GM18858 (cell line): ENCODE results near the gene B4GALT2.

Experiments
- ATAC-seq: cut with Tn5 transposase; IDR thresholded peaks from one replicate; pipeline ENCODE4 v1.9.1; 2021; ENCODE audit not compliant: unreplicated experiment

B4GALT2 gene

DNA sequence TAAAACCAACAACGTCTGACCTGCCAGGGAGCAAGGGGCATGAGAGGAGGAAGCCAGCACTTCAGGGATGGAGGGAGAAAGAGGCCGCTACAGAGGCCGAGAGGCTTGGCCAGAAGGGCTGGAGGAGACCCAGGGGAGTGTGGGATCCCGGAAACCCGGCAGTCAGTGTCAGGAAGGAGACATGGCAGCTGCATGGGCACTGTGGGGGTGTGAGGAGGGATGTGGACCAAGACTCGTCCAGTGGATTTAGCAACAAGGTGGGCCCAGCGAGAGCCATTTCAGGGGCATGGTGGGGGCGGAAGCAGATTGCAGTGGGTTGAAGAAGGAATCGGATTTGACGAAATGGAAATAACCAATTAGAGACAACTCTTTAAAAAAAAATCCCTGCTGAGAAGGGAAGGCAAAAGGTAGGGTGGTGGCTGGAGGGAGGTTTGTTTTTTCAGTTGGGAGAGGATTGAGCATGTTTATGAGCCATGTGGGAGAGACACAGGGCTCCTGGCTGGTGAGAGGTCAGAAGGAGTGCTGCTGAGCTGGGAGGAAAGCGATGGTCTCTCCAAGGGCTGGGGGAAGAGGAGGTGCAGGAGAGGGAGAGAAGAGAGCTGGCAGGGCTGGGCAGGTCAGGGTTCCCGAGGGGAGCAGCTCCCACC lies 4.4 kb downstream of the B4GALT2 start:
- ATAC-seq = no peak

DNA sequence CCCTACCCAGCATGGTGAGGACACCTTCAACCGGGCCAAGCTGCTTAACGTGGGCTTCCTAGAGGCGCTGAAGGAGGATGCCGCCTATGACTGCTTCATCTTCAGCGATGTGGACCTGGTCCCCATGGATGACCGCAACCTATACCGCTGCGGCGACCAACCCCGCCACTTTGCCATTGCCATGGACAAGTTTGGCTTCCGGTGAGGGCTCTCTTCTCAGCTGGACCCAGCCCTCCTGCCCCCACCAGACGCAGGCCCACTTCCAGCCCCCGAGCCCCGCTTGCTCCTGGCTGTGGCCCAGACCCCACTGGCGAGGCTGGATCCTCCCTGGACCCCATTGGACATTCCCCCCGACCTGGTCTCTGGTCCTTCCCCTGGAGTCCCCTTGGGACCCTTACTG lies 5.8 kb downstream of the B4GALT2 start:
- ATAC-seq = no peak

DNA sequence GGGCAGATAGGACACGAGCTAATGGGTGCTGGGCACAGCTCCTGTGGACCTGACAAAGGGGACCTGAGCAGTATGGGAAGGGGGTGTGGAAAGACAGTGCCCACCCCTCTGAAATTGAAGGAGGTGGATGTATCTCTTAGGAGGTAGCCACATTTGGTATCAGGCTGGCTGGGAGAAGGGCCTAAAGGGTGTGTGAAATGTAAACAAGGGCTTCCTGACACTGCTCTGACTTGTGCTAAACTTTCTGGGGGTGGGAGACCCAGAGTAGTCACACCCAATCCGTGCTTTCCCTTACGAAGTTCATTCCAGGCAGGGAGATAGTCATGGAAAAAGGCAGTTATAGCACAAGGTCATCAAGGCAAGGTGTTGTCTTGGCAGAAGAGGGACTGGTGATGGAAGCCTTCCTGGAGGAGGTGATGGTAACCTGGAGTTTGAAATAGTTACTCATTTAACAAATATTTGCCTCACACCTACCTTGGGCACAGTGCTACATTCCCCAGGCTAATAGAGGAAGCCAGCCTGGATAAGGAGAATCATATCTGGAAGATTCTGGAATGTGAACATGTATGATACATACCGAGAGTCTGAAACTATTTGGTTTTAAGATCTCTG lies 7.1 kb downstream of the B4GALT2 start:
- no peak for ATAC-seq

DNA sequence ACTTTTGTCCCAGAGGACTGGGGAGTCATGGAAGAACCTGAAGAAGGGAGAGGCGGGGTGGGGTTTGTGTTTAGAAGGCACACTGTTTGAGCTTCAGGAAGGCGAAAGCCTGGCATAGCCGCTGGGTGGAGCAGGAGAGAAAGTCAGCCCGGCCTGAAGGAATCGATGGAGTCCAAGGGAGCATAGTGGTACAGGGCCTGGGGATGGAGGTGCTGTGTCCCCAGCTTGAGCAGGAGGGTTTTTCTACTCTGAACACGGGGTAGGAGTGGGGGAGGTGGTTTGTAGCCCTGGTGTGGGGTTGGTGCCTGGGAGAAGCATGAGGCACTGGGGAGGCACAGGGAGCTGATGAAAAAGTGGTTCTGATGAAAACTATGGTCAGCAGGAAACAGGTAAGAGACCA lies 7.7 kb downstream of the B4GALT2 start:
- no peak for ATAC-seq

DNA sequence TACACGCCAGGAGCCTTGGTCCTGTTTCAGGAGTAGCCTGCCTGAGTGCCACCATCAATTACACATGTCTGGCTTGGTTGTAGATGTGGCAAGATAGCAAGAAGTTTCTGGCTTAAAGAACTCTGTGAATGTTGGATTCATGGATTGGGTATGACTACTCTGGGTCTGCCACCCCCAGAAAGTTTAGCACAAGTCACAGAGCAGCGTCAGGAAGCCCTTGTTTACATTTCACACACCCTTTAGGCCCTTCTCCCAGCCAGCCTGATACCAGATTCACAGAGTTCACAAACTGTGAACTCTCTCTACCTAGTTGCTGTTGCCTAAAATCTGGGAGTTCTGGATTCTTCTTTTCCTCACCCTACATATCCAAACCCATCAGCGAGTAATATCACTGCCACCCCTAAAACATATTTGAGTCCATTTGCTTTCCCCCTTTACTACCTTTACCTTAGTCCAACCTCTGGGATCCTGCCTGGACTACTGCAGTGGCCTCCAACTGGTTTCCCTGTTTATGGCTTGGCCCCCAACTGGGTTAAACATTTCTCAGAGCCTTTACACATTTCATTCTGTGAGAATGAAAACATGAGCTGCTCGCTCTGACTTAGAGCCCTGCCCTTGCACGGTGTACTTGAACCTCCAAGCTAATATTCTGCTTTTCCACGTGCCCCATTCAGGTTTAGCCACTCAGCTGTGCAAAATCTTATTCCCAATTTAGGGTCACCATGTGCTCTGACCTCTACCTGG lies 8.3 kb downstream of the B4GALT2 start:
- ATAC-seq = no peak

DNA sequence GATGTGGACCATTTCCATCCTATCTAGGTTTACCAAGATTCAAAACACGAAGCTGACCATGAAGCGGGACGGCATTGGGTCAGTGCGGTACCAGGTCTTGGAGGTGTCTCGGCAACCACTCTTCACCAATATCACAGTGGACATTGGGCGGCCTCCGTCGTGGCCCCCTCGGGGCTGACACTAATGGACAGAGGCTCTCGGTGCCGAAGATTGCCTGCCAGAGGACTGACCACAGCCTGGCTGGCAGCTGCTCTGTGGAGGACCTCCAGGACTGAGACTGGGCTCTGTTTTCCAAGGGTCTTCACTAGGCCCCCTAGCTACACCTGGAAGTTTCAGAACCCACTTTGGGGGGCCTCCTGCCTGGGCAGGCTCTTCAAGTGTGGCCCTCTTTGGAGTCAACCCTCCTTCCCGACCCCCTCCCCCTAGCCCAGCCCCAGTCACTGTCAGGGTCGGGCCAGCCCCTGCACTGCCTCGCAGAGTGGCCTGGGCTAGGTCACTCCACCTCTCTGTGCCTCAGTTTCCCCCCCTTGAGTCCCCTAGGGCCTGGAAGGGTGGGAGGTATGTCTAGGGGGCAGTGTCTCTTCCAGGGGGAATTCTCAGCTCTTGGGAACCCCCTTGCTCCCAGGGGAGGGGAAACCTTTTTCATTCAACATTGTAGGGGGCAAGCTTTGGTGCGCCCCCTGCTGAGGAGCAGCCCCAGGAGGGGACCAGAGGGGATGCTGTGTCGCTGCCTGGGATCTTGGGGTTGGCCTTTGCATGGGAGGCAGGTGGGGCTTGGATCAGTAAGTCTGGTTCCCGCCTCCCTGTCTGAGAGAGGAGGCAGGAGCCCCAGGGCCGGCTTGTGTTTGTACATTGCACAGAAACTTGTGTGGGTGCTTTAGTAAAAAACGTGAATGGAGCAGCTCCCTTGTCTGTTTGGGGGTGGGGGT lies 11.5 kb downstream of the B4GALT2 start:
- ATAC-seq = no peak

DNA sequence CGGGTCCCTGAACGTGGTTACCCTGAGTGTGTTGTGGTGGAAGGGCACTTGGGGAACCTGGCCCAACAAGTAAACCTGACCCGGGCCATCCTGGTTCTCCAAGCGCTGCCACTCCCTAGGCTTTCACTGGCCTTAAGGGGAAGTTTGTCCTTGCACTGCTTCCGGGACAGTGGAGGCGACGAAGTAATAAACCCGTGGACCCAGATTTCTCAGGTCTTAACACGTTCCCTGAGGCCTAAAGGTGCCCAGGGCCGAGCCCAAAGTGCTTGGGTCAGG lies 12.1 kb downstream of the B4GALT2 start:
- no peak for ATAC-seq

DNA sequence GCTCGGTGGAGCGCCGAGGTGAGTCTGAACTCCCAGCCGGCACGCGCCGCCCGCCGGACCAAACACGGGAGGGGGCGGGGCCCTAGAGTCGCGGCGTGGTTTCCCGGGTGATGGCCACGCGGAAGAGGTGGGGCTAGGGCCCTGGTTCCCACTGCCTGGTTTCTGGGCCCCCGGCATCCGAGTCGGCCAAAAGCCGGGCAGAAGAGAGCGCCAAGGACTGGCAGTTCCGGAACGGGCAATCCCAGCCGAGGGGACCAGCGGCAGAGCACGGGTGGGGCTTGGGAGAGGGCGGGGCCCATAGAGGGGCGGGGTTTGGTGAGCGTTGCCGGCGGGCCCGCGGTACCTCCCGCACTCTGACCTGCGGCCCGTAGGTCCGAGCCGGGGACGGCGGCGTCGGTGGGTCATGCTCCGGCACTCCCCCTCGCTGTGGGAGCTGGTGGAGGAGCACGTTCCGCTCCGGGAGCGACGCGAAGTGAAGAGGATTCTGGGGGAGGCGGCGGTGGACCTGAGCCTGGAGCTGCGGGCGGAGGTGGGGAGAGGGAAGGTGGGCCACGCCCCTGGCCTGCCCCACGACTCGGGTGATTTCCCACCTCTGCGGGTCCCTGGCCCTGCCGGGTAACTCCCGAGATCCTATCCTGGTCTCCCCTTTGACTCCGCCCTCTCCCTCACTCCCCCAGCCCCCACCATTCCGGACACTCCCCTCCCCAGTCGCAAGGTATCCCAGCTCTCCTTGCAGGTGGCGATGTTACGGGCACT lies 12.6 kb downstream of the B4GALT2 start, which contains the start of gene CCDC24:
Gene CCDC24 (plus strand): TSS at position 124 of the 756 bp plus-strand sequence. CDS start 280 bp downstream, at position 404.
- ATAC-seq = peak; percentile 60

DNA sequence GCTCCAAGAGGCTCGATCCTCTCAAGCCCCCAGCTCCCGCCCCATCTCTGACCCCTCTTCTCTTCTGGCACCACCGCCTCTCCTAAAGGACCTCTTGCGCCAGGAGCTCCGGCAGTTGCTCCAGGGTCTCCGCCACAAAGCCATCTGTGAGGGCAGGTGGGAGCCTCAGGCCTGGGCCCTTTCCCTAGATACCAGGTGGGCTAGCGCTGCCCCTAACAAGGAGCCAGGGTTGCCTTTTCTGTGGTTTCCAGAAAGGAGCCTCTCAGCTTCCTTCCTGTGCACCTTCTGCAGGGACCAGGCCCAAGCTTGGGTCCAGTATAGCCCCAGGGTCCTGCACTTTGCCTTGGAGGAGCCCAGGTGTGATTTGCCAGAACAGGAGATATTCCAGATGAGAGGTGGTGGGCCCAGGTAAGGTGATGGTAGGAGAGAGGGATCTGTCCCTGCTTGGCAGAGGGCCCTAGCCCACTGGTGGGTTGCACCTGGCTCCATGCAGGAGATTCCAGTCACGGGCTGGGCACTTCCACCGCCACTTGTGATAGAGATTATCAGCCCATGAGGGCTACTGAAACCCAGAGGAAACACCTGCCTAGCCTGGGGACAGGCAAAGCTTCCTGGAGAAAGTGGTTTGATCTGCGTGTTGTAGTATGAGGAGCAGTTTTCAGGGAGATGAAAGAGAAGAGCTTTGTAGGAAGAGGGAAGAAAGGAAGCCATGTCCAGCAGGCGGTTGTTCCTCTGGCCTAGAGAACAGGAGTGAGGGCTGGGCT lies 13.4 kb downstream of the B4GALT2 start:
- ATAC-seq = no peak

DNA sequence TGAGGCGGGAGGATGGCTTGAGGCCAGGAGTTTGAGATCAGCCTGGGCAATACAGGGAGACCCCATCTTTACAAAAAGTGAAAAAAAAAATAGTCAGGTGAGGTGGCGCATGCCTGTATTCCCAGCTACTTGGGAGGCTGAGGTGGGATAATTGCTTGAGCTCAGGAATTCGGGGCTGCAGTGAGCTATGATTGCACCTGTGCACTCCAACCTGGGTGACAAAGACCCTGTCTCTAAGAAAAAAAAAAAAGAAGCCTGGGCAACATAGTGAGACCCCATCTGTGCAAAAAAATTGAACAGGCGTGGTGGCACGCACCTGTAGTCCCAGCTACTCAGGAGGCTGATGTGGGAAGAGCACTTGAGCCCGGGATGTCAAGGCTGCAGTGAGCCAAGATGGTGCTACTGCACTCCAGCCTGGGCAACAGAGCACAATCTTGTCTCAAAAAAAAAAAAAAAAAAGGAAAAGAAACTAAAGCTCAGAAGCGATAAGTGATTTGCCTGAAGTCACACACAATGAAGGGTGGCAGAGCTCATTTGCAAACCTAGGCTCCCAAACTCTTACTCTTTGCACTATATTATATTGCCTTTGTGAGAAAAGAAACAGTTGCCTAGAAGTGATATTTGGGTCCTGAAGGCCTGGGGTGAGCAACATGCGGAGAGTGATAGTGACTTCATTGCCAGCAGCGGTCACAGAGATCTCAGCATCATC lies 14.3 kb downstream of the B4GALT2 start:
- ATAC-seq = no peak

DNA sequence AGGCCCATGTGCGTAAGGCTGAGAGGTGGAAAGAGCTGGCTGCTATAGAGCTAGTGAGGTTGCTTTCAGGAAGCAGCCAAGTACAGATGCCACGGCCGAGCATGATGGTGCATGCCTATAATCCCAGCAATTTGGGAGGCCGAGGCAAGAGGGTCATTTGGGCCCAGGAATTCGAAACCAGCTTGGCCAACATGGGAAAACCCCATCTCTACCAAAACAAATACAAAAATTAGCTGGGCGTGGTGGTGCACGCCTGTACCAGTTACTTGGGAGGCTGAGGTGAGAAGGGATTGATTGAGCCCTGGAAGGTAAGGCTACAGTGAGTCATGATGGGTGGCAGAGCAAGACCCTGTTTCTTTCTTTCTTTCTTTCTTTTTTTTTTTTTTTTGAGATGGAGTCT lies 15.1 kb downstream of the B4GALT2 start:
- no peak for ATAC-seq

DNA sequence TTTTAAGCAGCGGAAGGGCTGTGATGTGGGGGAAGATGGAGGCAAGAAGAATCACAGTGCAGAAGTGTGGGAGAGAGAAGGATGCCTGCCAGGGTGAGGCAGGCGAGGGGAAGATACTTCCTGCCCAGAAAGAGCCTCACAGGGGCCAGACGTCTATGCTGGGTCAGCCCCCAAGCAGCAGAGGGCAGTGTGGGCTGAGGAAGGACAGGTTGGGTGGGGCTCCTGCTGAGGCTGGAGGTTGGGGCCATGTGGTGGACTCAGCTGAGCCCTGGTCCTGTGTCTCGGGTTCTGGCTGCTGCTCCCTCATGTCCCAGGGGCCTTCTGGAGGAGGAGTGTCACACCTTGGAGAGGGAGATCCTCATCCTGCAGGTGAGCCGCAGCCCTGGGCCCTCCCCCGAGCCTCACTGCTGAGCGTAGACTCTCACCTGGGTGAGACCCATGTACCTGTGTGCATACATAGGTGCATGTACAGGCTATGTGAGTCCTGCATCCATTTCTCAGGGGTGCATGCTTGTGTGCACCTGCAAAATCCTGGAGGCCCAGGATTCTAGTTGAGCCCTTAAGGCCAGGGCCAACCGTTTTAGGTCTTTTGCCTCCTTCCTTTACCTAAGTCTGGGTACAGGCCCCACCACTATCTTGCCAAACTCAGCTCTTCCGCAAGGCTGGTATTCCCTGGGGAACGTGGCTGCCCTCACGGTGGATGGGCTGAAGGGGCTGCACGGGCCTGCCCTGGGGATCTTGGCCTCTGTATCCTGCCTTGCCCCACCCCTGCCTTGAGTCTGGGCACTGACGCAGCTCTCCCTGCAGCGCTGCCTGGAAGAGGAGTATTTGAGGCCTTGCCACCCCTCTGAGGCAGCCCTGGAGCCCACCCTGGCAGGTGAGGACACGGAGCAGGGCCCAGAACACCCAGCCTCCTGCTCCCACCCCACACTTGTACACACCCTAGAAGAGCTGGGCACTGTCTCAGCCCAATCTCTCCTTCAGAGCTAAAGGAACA lies 16.1 kb downstream of the B4GALT2 start:
- ATAC-seq = no peak

DNA sequence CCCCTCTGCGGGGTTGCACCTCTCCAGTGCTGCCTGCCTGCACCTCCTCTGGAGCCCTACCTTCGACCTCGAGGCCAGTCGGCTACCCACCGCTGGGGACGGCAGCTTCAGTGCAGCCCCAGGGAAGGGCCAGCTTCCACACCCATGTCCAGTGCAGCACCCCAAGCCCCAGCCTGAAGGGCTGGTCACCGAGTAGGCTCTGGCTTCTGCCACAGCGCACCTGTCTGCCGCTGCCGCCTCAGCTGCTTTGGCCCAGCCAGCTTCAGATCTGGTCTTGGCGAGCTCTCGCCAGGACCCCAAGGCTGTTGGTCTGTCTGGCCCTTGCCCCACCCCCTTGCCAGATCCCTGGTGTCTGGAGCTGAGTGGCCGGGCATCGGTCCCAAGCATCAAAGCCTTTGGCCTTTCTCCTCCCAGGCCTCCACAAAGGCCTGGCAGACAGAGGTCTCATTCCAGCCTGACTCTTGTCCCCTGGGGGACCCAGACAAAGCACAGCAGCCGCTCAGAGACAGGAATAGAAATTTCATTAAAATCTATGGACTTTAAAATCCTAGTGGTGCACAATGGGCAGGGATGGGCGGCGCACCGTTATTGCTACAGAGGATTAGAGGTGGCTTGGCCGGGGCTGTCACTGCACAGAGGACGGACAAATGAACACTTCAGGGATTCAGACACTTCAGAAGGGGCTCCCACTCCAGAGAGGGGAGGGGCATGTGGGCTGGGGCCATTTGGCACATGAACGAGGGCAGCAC lies 17.1 kb downstream of the B4GALT2 start:
- ATAC-seq = no peak

DNA sequence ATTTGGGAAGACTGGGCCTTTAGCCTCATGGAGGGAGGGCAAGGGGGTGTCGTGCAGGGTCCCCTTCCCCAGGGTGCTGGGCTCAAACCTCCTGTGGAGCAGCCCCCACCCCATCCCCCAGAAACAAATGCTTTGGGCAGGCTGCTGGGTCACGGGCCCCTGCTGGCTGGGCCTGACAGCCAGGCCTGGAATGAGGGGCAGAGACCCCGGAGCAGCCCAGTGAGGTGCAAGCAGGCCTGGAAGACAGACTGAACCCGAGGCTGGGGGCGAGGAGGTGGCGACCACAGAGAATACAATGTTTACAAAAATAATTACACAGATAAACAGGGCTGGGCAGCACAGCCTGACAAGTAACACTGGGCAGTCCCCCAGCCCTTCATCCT lies 17.7 kb downstream of the B4GALT2 start:
- ATAC-seq = no peak

DNA sequence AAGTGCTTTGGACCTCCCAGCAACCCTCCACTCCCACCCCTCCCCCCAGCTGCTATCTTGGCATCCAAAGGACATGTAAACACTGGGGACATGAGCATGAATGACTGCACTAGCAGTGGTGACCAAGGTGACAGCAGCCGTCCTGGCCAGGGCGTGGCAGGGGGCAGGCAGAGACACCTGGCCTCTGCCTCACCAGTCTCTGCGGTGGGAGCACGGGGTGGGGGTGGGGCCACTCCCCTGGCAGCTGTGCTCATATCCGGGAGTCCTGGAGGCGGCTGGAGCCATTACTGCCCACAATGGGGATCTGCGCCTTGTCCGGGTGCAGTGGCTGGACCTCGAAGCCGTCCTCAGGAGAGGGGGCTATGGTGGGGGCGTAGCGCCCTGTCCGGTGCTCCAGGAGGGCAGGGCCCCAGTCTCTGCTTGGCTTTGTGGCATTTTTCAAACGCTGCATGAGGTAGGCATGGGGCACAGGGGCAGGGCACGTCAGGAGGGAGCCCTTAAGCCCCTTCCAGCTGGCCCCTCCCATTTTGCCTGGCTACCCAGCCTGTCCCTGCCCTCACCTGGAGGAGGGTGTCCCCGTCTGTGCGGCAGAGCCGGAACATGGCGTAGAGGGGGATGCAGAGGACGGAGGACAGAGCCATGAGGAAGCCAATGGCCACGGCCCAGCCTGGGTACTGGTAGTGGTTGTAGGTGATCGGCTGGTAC lies 18.4 kb downstream of the B4GALT2 start:
- ATAC-seq = no peak

DNA sequence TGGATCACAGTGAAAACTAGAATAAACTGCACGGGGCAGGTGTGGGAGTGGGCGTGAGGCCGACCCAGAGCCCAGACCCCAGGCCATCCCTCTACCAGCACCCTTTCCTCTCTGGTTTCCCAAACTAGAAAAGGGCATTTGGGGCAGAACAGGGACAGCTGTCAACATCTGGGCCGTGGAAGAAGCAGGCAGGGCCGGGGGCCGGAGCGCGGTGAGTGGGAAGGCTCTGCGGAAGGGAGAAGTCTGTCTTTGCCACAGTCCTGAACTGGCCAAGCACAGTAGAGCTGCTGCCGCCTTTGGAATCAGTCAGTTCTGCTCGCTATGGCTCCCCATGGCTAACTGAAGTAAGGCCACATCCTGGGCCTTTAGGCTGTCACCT lies 19.0 kb downstream of the B4GALT2 start:
- ATAC-seq = no peak

DNA sequence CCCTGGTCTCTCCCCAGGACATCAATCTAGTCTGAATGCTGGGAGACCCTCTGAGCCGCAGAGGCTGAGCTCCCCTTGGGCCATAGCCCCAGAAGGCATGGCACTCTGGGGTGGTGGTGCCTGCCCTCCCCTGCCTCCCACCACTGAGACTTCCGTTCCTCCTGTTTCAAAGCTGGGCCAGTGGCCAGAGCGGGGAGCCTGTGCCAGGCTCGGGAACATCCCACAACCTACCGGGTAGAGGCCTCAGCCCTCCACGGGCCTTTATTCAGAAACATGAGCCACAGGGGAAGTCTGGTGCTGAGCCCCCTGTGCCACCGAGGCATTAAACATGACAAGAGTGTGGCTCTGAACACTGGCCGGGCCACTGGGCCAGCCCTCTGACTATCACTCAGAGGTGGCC lies 20.4 kb downstream of the B4GALT2 start:
- ATAC-seq = no peak
